Measurements from ENCODE around the gene HSD11B2. TPM values are rescaled to one million over a fixed set of nuclear protein-coding genes. Genes with fewer than 3 reads are reported as not detected.

The HSD11B2 gene
- total and polyA plus RNA-seq, 2 of the 8 experiments (the other 6 are each of a cell fraction or from before 2014, with no cell fraction given): 28.7 to 32.9 TPM

DNA sequence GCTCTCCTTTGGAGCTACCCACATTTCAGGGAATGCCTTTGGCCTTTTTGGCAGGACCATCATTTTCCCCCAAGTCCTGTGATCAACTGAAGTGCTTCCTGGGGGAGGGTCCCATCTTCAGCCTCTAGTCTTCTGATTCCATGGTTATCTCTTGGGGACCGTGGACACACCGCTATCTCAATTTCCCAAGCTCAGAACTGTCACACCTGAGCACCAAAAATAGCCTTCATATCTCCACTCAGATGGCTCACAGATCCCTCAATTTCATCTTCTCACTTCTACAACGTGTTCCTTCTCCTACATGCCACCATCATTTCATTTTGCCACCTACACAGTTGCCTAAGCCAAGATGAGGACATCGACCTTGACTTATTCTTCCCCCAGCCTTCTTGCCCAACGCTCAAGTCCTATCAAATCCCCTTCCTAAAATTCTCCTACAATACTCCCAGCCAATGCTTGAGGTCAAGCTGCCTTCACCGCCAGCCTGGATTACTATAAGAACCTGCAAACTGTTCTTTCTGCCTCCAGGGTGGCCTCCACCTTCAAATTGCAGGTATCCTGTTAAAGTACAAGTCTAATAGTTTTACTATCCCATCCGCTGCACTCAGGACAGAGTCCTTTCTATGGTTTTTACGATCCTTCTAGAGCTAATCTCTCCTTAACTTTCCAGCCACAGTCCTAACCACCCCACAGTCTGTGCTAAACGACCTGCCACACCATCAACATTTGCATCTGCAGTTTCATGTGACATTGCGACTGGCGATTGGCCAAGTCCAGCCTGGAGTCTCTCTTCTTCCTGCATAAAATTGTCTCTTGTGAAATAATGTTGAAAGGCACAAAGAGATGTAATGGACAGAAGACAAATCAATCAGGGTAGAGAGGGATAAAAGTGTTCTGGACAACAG is 43.9 kb downstream of the HSD11B2 start:
- H2AK5ac ChIP-seq (ENCODE audit: low read depth, low read length): no peak overlapping the region
- H3K14ac ChIP-seq (ENCODE audit: insufficient read length): no peak overlapping the region
- no peak overlapping the region for H3K27ac ChIP-seq (ENCODE audit: low read depth, low read length)
- H3K4me2 ChIP-seq (ENCODE audit: insufficient read depth in 1 of 2, low read depth in 2 of 2, low read length in 2 of 2): no peak overlapping the region
- no peak for FAIRE-seq
- no peak overlapping the region for H2AFZ ChIP-seq (ENCODE audit: low read length)
- H3K9ac ChIP-seq (replicated peaks in 1 of 4; ENCODE audit: extremely low read depth in 1 of 4, low read depth in 3 of 4, low read length in 3 of 4): peak overlapping the region in 1 of 4 experiments; percentile 21; a peak in 2 of 7 replicates
- H3K56ac ChIP-seq (replicated peaks; ENCODE audit: insufficient read length, low read depth, low read length): no peak overlapping the region
- no peak overlapping the region for H3K18ac ChIP-seq (ENCODE audit: extremely low read depth, low read length)
- no peak overlapping the region for H4K91ac ChIP-seq (replicated peaks; ENCODE audit: insufficient read length, low read length)
- 91 to 100% methylated on average over 2 to 11 of the region's 11 CpGs for WGBS, 2 experiments (ENCODE audit: extremely low coverage in 1 of 2, insufficient coverage in 1 of 2, insufficient read length in 1 of 2, insufficient replicate concordance in 2 of 2, low coverage in 1 of 2, low lambda C conversion rate in 2 of 2, missing lambda C conversion rate in 1 of 2)
- H3K4me1 ChIP-seq (replicated peaks in 1 of 4; ENCODE audit: control insufficient read depth in 3 of 4, insufficient read depth in 4 of 4, low read length in 3 of 4): no peaks in the 10 kb centered on the region
- H4K8ac ChIP-seq (ENCODE audit: extremely low read depth, insufficient read depth, low read length): no peak overlapping the region
- H3K79me2 ChIP-seq (ENCODE audit: control insufficient read depth in 1 of 2, insufficient read depth in 2 of 2, low read length in 2 of 2): peaks cover 2 to 34% of the 10 kb centered on the region in 2 experiments; a peak in 3 of 4 replicates
- H3K4ac ChIP-seq (replicated peaks; ENCODE audit: insufficient read length, low read depth, low read length): no peak overlapping the region
- H2BK15ac ChIP-seq (ENCODE audit: low read length): no peak overlapping the region
- no peak for DNase-seq (ENCODE audit: low read depth in 1 of 2, low spot score in 2 of 2)
- H4K5ac ChIP-seq (ENCODE audit: insufficient read length, low read depth, low read length): no peak overlapping the region
- H3K36me3 ChIP-seq (ENCODE audit: control insufficient read depth in 2 of 4, insufficient read depth in 4 of 4, low read length in 3 of 4): no peaks in the 10 kb centered on the region
- no peak overlapping the region for H2BK12ac ChIP-seq (ENCODE audit: low read depth, low read length)
- no peak overlapping the region for H3K23ac ChIP-seq (ENCODE audit: insufficient read length)
- no peak overlapping the region for H3K4me3 ChIP-seq (ENCODE audit: extremely low read depth in 1 of 4, insufficient read depth in 2 of 4, low read depth in 3 of 4, low read length in 4 of 4)
- H3K23me2 ChIP-seq (ENCODE audit: low read depth, low read length): no peaks in the 10 kb centered on the region; the same call in 1 of the 2 replicates
- no peak overlapping the region for H2BK120ac ChIP-seq (replicated peaks; ENCODE audit: low read depth, low read length)
- peaks cover 6% of the 10 kb centered on the region; the same call in 1 of the 2 replicates for H3K79me1 ChIP-seq (ENCODE audit: low read depth, low read length)
- no peak overlapping the region for H2BK5ac ChIP-seq (ENCODE audit: low read depth, low read length)
- H2BK20ac ChIP-seq (ENCODE audit: low read length): no peak overlapping the region
- ChIA-PET CTCF (ENCODE audit: partially characterized antibody) (interaction anchor here (0.6 to 2.4 kb wide), 7 partner anchors 9 to 196 kb away, joined by 3 to 11 read pairs (median 3); partner anchors contain the start of gene PLEKHG4), POLR2A (ENCODE audit: partially characterized antibody) (no interaction called here)
- H3K27me3 ChIP-seq (replicated peaks in 1 of 4; ENCODE audit: control insufficient read depth in 3 of 4, extremely low read depth in 1 of 4, insufficient read depth in 3 of 4, low read length in 3 of 4): no peaks in the 10 kb centered on the region
- no peaks in the 10 kb centered on the region for H3K9me3 ChIP-seq (ENCODE audit: insufficient read depth in 2 of 2, low read depth in 1 of 2, low read length in 1 of 2)
- H4K20me1 ChIP-seq (replicated peaks in 1 of 2; ENCODE audit: control insufficient read depth in 1 of 2, insufficient read depth in 2 of 2, low read length in 2 of 2): peaks cover 4 to 15% of the 10 kb centered on the region in 2 experiments
- TF ChIP-seq RAD21 (IDR thresholded peaks at IDR 0.05 in 1 of 2, conservative IDR thresholded peaks at IDR 0.05 in 1 of 2; ENCODE audit: low read depth in 2 of 2, low read length in 2 of 2) (no peak), CBX5 (IDR thresholded peaks at IDR 0.05; ENCODE audit: low read depth, low read length) (no peak), ATF2 (IDR thresholded peaks at IDR 0.05; ENCODE audit: low read length) (no peak), SAP30 (IDR thresholded peaks at IDR 0.05; ENCODE audit: insufficient read depth, insufficient replicate concordance, low read length) (no peak), POLR2A (IDR thresholded peaks at IDR 0.05; ENCODE audit: control extremely low read depth in 1 of 2, low read depth in 2 of 2, low read length in 2 of 2) (no peak), BRCA1 (IDR thresholded peaks at IDR 0.05; ENCODE audit: low read depth, low read length) (no peak)
- TF ChIP-seq, protein P1, sequence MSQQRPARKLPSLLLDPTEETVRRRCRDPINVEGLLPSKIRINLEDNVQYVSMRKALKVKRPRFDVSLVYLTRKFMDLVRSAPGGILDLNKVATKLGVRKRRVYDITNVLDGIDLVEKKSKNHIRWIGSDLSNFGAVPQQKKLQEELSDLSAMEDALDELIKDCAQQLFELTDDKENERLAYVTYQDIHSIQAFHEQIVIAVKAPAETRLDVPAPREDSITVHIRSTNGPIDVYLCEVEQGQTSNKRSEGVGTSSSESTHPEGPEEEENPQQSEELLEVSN (IDR thresholded peaks at IDR 0.05): no peak
